ENCODE results near the gene METRNL. TPM values are rescaled to one million over a fixed set of nuclear protein-coding genes. Genes with fewer than 3 reads are reported as not detected.

The METRNL gene
- total RNA-seq, 1 experiment from 2014 or later = 46.2 TPM

- Histone ChIP-seq H3K4me1 (peaks cover 66% of the 10 kb centered on the region), H3K27me3 (no peaks in the 10 kb centered on the region)
Measured at GRCh38 chr17:83106056-83106588, 26.7 kb downstream of the METRNL start.

GRCh38 chr17:83106913-83107655 is 27.7 kb downstream of the METRNL start:
- Histone ChIP-seq H3K27me3 (no peaks in the 10 kb centered on the region), H3K4me3 (no peak overlapping the region), H3K36me3 (no peaks in the 10 kb centered on the region), H3K27ac (no peak overlapping the region), H3K4me1 (peaks cover 58% of the 10 kb centered on the region), H3K9me3 (replicated peaks) (no peaks in the 10 kb centered on the region)
- no peak for DNase-seq

More at GRCh38 chr17:83106056-83106588, 26.7 kb downstream of the METRNL start:
- Histone ChIP-seq H3K4me3 (no peak overlapping the region), H3K27ac (no peak overlapping the region), H3K9me3 (replicated peaks) (no peaks in the 10 kb centered on the region), H3K36me3 (no peaks in the 10 kb centered on the region)
- DNase-seq = no peak

GRCh38 chr17:83107656-83108048 is 28.2 kb downstream of the METRNL start:
- H3K36me3 ChIP-seq = no peaks in the 10 kb centered on the region
- no peak overlapping the region for H3K4me3 ChIP-seq
- DNase-seq = no peak
- no peaks in the 10 kb centered on the region for H3K9me3 ChIP-seq (replicated peaks)
- H3K27ac ChIP-seq = no peak overlapping the region
- no peaks in the 10 kb centered on the region for H3K27me3 ChIP-seq
- peaks cover 53% of the 10 kb centered on the region for H3K4me1 ChIP-seq

DNA sequence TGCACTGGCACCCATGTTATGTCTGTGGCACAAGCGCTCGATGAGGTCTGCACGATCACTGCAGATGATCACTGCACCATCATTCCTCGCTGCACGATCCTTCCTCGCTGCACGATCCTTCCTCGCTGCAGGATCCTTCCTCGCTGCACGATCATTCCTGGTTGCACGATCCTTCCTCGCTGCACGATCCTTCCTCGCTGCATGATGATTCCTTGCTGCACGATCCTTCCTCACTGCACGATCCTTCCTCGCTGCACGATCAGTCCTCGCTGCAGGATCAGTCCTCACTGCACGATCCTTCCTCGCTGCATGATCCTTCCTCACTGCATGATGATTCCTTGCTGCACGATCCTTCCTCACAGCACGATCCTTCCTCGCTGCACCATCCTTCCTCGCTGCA is 29.3 kb downstream of the METRNL start:
- peaks cover 49% of the 10 kb centered on the region for H3K4me1 ChIP-seq

DNA sequence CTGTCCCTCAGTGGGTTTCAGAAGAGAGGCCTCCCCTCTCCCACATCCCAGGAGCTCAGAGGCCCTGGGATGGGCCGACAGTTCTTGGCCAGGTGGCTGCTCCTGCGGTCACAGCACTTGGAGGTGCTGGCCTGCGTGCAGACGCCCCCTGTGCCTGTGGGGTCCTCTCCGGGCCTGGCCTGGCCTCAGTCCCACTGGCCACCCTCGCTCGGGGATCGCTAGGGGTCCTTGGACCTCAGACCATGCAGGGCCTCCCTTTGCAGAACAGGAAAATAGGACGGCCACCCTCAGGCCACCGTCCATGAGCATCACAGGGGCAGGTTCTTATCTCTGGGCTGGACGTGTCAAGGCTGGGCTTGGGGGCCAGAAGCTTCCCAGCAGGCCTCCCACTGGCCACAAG is 30.0 kb downstream of the METRNL start:
- H3K9me3 ChIP-seq (replicated peaks) = no peaks in the 10 kb centered on the region
- H3K27me3 ChIP-seq = no peaks in the 10 kb centered on the region
- no peak for DNase-seq
- no peaks in the 10 kb centered on the region for H3K36me3 ChIP-seq
- H3K27ac ChIP-seq = peak overlapping the region; percentile 95
- H3K4me3 ChIP-seq = no peak overlapping the region
- H3K4me1 ChIP-seq = peaks cover 44% of the 10 kb centered on the region

More for the DNA sequence above, 29.3 kb downstream of the METRNL start:
- no peaks in the 10 kb centered on the region for H3K36me3 ChIP-seq
- H3K27ac ChIP-seq = no peak overlapping the region
- no peaks in the 10 kb centered on the region for H3K27me3 ChIP-seq
- no peak for DNase-seq
- H3K9me3 ChIP-seq (replicated peaks) = no peaks in the 10 kb centered on the region
- H3K4me3 ChIP-seq = no peak overlapping the region

DNA sequence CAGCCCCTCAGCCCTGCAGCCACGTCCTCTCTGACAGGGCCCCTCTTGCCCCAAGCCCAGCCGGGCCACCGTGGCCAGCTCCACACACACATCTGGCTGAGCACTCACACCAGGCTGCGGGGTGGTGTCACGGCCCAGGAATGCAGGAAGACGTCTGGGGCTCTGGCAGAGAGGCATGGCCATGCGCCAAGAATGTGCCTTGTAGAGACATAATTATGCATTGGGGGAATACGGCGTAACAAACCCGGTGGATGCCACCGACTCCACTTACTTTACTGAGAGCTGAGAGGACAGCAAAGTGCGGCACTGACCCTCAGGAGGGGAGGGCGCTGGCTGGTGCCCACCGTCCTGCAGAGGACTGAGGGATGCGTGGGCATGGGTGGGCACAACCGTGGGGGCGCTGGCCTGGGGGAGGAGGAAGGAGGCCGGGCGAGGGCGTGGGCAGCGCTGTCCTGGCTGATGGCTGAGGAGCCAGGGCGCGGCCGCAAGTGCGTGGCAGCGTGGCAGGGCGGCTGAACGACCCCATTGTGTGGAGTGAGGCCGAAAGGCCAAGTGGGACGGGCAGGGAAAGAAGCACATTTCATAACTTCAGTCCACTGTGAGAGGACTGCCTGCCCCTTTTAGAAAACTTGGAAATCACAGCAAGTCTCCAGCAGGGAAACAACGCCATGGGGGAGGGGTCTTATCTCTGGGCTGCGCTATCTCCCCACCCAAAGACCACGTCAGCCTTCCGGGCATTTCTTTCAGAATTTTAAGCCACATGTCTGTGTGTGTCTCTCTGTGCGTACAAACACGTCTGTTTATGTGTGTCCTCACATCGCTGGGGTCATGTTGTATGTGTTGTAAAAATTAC is 30.6 kb downstream of the METRNL start:
- Histone ChIP-seq H3K4me1 (peaks cover 41% of the 10 kb centered on the region), H3K27ac (peak overlapping the region; percentile 95), H3K27me3 (no peaks in the 10 kb centered on the region), H3K4me3 (peak overlapping the region; percentile 54), H3K36me3 (no peaks in the 10 kb centered on the region), H3K9me3 (replicated peaks) (no peaks in the 10 kb centered on the region)
- peak; percentile 97 to 99 for DNase-seq

DNA sequence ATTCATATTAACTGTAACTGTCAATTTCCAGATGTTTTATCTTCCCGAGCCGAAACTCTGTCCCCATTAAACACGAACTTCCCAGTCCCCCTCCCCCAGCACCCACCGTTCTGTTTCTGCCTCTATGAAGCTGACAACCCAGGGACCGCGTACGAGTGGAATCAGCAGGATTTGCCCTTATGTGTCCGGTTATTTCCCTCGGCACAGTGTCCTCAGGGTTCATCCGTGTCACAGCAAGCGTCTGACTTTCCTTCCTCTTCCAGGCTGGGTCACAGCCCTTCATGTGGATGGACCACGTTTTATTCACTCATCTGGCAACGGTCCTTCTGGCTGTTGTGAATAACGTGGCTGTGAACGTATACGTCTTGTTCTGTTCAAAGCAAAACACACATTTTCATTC is 31.3 kb downstream of the METRNL start:
- H3K27ac ChIP-seq = peak overlapping the region; percentile 95
- H3K4me3 ChIP-seq = peak overlapping the region; percentile 54
- H3K27me3 ChIP-seq = no peaks in the 10 kb centered on the region

GRCh38 chr17:83111516-83112282 is 32.3 kb downstream of the METRNL start:
- Histone ChIP-seq H3K4me3 (no peak overlapping the region), H3K27ac (no peak overlapping the region), H3K36me3 (no peaks in the 10 kb centered on the region), H3K27me3 (0 out of 2 replicates have a peak, but pooled peaks cover 4% of the 10 kb centered on the region), H3K4me1 (peaks cover 34% of the 10 kb centered on the region), H3K9me3 (replicated peaks) (no peaks in the 10 kb centered on the region)
- DNase-seq = no peak

More for the DNA sequence above, 31.3 kb downstream of the METRNL start:
- DNase-seq = peak in 1 of 2 experiments; percentile 36
- Histone ChIP-seq H3K4me1 (peaks cover 41% of the 10 kb centered on the region), H3K36me3 (no peaks in the 10 kb centered on the region), H3K9me3 (replicated peaks) (no peaks in the 10 kb centered on the region)

- Histone ChIP-seq H3K36me3 (no peaks in the 10 kb centered on the region), H3K4me3 (no peak overlapping the region), H3K27me3 (0 out of 2 replicates have a peak, but pooled peaks cover 6% of the 10 kb centered on the region), H3K4me1 (peaks cover 22% of the 10 kb centered on the region), H3K9me3 (replicated peaks) (no peaks in the 10 kb centered on the region), H3K27ac (no peak overlapping the region)
- no peak for DNase-seq
Measured at GRCh38 chr17:83113381-83113780, 34.0 kb downstream of the METRNL start.

DNA sequence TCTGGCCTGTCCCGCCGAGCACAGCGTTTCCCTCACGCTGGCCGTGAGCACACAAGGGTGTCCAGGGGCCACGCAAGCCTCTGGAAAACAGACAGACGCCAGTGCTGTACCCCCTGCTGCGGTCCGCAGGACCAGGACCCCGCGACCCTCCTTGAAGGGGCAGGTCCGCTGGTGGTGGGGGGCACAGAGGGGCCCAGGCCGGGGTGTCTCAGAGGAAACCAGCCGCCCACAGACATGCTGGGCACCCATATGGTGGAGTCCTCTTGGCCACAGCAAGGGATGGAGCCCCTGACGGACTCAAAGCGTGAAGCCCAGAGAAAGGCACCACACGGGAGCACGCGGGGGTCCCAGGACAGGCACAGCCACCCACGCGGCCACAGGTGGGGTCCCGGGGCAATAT is 34.4 kb downstream of the METRNL start:
- H3K36me3 ChIP-seq = no peaks in the 10 kb centered on the region
- H3K27ac ChIP-seq = no peak overlapping the region
- no peaks in the 10 kb centered on the region for H3K9me3 ChIP-seq (replicated peaks)
- H3K27me3 ChIP-seq = 0 out of 2 replicates have a peak, but pooled peaks cover 6% of the 10 kb centered on the region
- no peak for DNase-seq
- peaks cover 22% of the 10 kb centered on the region for H3K4me1 ChIP-seq
- no peak overlapping the region for H3K4me3 ChIP-seq

DNA sequence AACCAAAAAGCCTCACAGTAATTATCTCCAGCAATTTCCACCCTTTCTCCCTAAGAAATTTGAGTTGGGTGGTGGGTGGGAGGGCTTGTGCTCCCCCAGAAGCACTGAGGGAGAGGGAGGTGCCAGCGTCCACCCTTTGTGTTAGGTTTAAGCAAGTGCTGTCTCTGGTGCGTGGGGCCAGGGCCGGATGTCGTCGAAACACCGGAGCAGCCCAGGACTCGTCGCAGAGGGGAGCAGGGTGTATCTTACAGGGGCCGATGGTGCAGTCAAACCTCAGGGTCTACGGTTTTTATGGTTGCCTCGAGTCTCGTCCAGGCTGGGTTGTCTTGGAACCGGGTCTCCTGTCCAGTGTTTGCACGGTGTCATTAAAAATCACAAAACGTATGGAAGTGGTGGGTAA is 35.3 kb downstream of the METRNL start:
- Histone ChIP-seq H3K4me3 (no peak overlapping the region), H3K27me3 (0 out of 2 replicates have a peak, but pooled peaks cover 6% of the 10 kb centered on the region), H3K4me1 (peaks cover 16% of the 10 kb centered on the region), H3K36me3 (no peaks in the 10 kb centered on the region), H3K27ac (no peak overlapping the region), H3K9me3 (replicated peaks) (no peaks in the 10 kb centered on the region)
- DNase-seq = no peak

GRCh38 chr17:83115202-83115651 is 35.8 kb downstream of the METRNL start:
- H3K27ac ChIP-seq = no peak overlapping the region
- peaks cover 10% of the 10 kb centered on the region for H3K4me1 ChIP-seq
- no peak overlapping the region for H3K4me3 ChIP-seq
- DNase-seq = no peak
- 0 out of 2 replicates have a peak, but pooled peaks cover 6% of the 10 kb centered on the region for H3K27me3 ChIP-seq
- H3K36me3 ChIP-seq = no peaks in the 10 kb centered on the region
- no peaks in the 10 kb centered on the region for H3K9me3 ChIP-seq (replicated peaks)

DNA sequence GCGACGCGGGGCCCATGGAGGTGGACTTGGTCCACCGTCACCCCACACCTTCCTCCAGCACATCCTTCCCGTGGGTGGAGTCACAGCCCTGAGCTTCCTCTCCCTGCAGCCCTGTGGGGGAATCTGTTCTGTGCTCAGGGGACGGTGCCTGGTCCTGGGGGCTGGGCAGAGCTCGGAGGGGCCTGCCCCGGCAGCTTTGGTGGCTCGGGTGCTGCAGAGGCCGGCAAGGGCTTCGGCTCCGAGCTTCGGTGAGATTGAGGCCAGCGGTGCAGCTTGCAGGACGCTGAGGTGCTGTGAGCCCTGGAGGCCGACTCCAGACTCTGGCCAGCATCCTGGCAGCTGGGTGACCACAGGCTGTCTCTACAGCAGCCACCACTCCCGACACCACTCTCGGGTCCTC is 36.4 kb downstream of the METRNL start:
- no peak overlapping the region for H3K27ac ChIP-seq

DNA sequence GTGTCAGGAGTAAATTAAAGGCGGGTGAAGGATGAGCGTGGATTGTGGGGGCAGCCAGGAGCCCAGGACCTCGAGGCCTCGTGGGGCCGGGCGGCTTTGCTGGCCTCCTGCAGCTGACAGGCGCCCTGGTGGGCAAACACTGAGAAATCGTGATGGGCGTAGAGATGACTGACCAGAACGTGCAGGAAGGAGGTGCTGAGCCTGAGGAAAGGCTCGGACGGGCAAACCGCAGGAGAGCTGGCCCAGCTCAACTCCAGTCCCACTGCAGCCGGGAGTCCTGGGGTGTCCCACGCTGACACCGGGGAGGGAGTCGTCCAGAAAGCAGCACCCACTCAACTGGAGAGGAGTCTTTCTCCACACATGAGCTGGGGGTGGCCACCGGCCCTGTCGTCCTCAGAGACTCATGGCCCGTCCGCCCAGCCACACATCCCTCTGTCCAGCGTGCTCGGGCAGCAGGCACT is 36.9 kb downstream of the METRNL start:
- Histone ChIP-seq H3K4me3 (no peak overlapping the region), H3K9me3 (replicated peaks) (no peaks in the 10 kb centered on the region), H3K36me3 (no peaks in the 10 kb centered on the region), H3K27me3 (0 out of 2 replicates have a peak, but pooled peaks cover 6% of the 10 kb centered on the region), H3K4me1 (no peaks in the 10 kb centered on the region), H3K27ac (no peak overlapping the region)
- no peak for DNase-seq

More for the DNA sequence above, 36.4 kb downstream of the METRNL start:
- H3K36me3 ChIP-seq = no peaks in the 10 kb centered on the region
- 0 out of 2 replicates have a peak, but pooled peaks cover 6% of the 10 kb centered on the region for H3K27me3 ChIP-seq
- H3K4me3 ChIP-seq = no peak overlapping the region
- DNase-seq = no peak
- H3K9me3 ChIP-seq (replicated peaks) = no peaks in the 10 kb centered on the region
- peaks cover 4% of the 10 kb centered on the region for H3K4me1 ChIP-seq

Data from SJCRH30 (cell line).